Amniotic stem cell (primary cell): ENCODE data around the gene IGSF8.

Experiments used
- DNase-seq: peaks from one replicate; lab custom pipeline; 2025; lab: John Stamatoyannopoulos, UW

The IGSF8 gene

GRCh38 chr1:160103658-160104408 lies 5.4 kb upstream of the IGSF8 start:
- DNase-seq: no peak

- DNase-seq: no peak
Observed at GRCh38 chr1:160101717-160102522, 3.5 kb upstream of the IGSF8 start.

- no peak for DNase-seq
Observed at GRCh38 chr1:160101037-160101716, 2.8 kb upstream of the IGSF8 start.

- no peak for DNase-seq
Observed at GRCh38 chr1:160099716-160100375, 1.4 kb upstream of the IGSF8 start.

- peak; percentile 89 for DNase-seq
Observed at GRCh38 chr1:160098852-160099561, 588 bp upstream of the IGSF8 start.

GRCh38 chr1:160097151-160097910 lies 1.1 kb downstream of the IGSF8 start:
- DNase-seq: no peak

GRCh38 chr1:160096274-160097116 lies 1.9 kb downstream of the IGSF8 start:
- DNase-seq: no peak

- no peak for DNase-seq
Observed at GRCh38 chr1:160095382-160096105, 2.9 kb downstream of the IGSF8 start.

- DNase-seq: no peak
Observed at GRCh38 chr1:160094806-160095205, 3.6 kb downstream of the IGSF8 start.

GRCh38 chr1:160094291-160094625 lies 4.2 kb downstream of the IGSF8 start:
- no peak for DNase-seq

GRCh38 chr1:160093624-160094290 lies 4.7 kb downstream of the IGSF8 start:
- DNase-seq: no peak

- DNase-seq: no peak
Observed at GRCh38 chr1:160093069-160093395, 5.4 kb downstream of the IGSF8 start.

- no peak for DNase-seq
Observed at GRCh38 chr1:160092366-160093068, 5.9 kb downstream of the IGSF8 start.

- no peak for DNase-seq
Observed at GRCh38 chr1:160091666-160092223, 6.7 kb downstream of the IGSF8 start.

GRCh38 chr1:160090760-160091159 lies 7.7 kb downstream of the IGSF8 start:
- no peak for DNase-seq

GRCh38 chr1:160089883-160090282 lies 8.5 kb downstream of the IGSF8 start:
- DNase-seq: no peak

GRCh38 chr1:160087118-160087662 lies 11.2 kb downstream of the IGSF8 start:
- no peak for DNase-seq

- DNase-seq: no peak
Observed at GRCh38 chr1:160086456-160086892, 11.9 kb downstream of the IGSF8 start.
